BJ (cell line): Measurements from ENCODE around the gene KHK. TPM values are rescaled to one million over a fixed set of nuclear protein-coding genes. Genes with fewer than 3 reads are reported as not detected.

Source experiments
- CTCF ChIA-PET: fragments of 350-600 bp; formaldehyde crosslinking; extraction: SDS; loops from one replicate; lab custom pipeline; 2021; ENCODE audit warnings: antibody characterized with exemption, inconsistent platforms; lab: Yijun Ruan, JAX
- POLR2A ChIA-PET: fragments of 300-600 bp; sonication (Branson Sonifier 250); formaldehyde crosslinking; extraction: SDS; loops from one replicate; lab custom pipeline; 2021; ENCODE audit warnings: antibody characterized with exemption; lab: Charles Lee
- DNase-seq: peaks from one replicate; pipeline ENCODE4 v3.0.0-alpha.2; 2011; ENCODE audit warnings: low read depth
- H3K27me3 ChIP-seq: 2 replicates; pipeline ENCODE4 v1.6.0; 2011; ENCODE audit warnings: low read length; ENCODE audit not compliant: control insufficient read depth, insufficient read depth
- H3K36me3 ChIP-seq: 2 replicates; pipeline ENCODE4 v1.5.1; 2011; ENCODE audit warnings: low read length; ENCODE audit not compliant: control insufficient read depth, insufficient read depth
- H3K4me3 ChIP-seq: 2 replicates; pipeline ENCODE4 v1.5.1; 2011; ENCODE audit warnings: low read depth, mild to moderate bottlenecking, control low read depth, low read length
- CTCF ChIP-seq: IDR thresholded peaks from 2 replicates; pipeline ENCODE4 v1.5.1; 2011; ENCODE audit warnings: low read depth, mild to moderate bottlenecking, control low read depth, inconsistent platforms, low read length, moderate library complexity; ENCODE audit not compliant: insufficient read depth
- polyA plus RNA-seq: library from polyadenylated mRNA; depleted of rRNA; stranded (reverse); fragments of >200 nt; gene quantifications from 2 replicates; pipeline ENCODE4 v1.2.3, GENCODE V29; 2011; rRNA removed

KHK gene
- polyA plus RNA-seq, 1 experiment = 0.43 TPM

- ChIA-PET POLR2A (no interaction called here), CTCF (no interaction called here)
- DNase-seq = no peak
- Histone ChIP-seq H3K4me3 (no peak overlapping the region), H3K27me3 (peaks cover 14% of the 10 kb centered on the region), H3K36me3 (no peaks in the 10 kb centered on the region)
- no peak for TF ChIP-seq CTCF
These were observed 61.4 kb downstream of the KHK start for GRCh38 chr2:27147935-27148334.

DNA sequence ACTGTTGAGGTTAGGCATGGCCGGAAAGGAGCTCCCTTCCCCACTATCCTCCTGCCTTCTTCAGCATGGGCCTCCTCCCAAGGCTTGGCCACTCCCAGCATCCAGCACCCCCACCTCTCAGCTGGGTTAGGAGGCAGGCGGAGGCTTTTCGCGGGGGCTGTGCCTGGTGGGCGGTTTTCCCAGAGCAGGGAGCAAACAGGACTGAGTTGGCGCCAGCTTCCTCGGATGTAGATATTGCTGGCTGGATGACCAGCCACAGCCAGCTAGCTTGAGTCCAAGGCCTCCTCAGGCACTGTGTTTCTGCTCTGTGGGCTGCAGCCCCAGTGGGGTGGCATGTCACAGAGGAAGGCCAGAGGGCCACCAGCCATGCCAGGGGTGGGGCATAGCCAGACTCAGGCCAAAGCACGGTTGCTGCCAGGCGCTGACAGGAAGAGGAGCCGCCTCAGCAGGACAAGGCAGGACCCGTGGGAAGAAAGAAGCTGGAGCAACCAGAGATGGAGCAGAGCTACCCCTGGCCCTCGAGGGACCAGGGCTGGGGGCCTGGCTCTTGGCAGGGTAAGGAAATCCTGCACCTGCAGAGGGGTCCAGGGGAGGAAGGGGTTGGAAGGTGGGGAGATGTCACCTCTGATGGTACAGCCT lies 62.3 kb downstream of the KHK start, which contains the start of gene TCF23:
TCF23 (plus strand) TSS at position 204 of the 639 bp plus-strand sequence; CDS start at position 334, 130 bp downstream.
- H3K4me3 ChIP-seq = no peak within 1 kb of the TSS
- peaks cover 11% of the 10 kb centered on the region for H3K27me3 ChIP-seq
- ChIA-PET CTCF (interaction anchor here (0.7 to 1.5 kb wide), 2 partner anchors 21 to 187 kb away, joined by 3 read pairs; no protein-coding TSS in a partner anchor), POLR2A (no interaction called here)
- DNase-seq = no peak
- H3K36me3 ChIP-seq = no peaks in the 10 kb centered on the region
- no peak for TF ChIP-seq CTCF

DNA sequence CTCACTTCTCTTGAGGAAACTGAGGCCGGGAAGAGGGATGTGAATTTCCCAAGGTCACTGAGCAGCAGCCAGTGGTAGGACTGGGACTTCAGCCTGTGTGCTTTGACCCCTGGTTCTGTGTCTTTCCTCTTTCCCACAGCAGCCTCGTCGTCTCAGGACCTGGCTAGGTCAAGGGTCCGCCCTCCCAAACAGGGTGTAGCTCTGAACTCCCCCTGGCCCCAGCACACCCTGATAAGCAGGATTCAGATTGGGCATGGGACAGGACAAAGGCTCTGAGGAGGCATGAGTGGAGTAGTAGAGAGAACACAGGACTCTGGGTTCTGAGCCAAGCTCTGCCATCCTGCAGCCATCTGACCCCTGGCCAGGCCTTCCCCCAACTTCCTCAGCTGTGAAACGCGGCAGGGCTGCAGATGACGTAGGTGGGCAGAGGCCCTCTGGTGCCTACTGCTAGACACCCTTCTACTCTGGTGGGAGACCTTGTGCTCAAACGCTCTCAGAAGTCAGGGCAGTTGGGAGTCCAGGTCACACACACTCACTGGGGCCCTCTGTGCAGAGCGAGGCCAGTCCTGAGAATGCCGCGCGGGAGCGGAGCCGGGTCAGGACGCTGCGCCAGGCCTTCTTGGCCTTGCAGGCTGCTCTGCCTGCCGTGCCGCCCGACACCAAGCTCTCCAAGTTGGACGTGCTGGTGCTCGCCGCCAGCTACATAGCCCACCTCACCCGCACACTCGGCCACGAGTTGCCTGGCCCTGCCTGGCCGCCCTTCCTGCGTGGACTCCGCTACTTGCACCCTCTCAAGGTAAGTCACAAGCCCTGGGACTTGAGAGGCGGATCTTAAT lies 63.2 kb downstream of the KHK start:
- Histone ChIP-seq H3K36me3 (no peaks in the 10 kb centered on the region), H3K4me3 (no peak overlapping the region), H3K27me3 (peaks cover 11% of the 10 kb centered on the region)
- ChIA-PET CTCF (interaction anchor here (1.5 kb wide), 1 partner anchor 20 kb away, joined by 3 read pairs; no protein-coding TSS in a partner anchor), POLR2A (no interaction called here)
- TF ChIP-seq CTCF = no peak
- no peak for DNase-seq

Other genes starting within 250 kb of the KHK start
- gene DPYSL5, start 238.6 kb upstream of the KHK start, polyA plus RNA-seq = not detected in 2 replicates
- 12.0 and 15.3 TPM in 2 replicates for gene MAPRE3, start 116.1 kb upstream of the KHK start, polyA plus RNA-seq
- gene TMEM214, start 53.8 kb upstream of the KHK start, polyA plus RNA-seq = 145 and 235 TPM in 2 replicates
- gene AGBL5, start 35.1 kb upstream of the KHK start, polyA plus RNA-seq = 25.9 and 32.7 TPM in 2 replicates
- gene OST4, start 15.1 kb upstream of the KHK start, polyA plus RNA-seq = 755 and 887 TPM in 2 replicates
- 43.4 and 81.3 TPM in 2 replicates for gene EMILIN1, start 8.2 kb upstream of the KHK start, polyA plus RNA-seq
- 4.8 and 6.9 TPM in 2 replicates for gene CGREF1, start 32.4 kb downstream of the KHK start, polyA plus RNA-seq
- 0.07 TPM in 1 of 2 replicates, not detected in the other for gene ABHD1, start 37.0 kb downstream of the KHK start, polyA plus RNA-seq
- gene PREB, start 47.9 kb downstream of the KHK start, polyA plus RNA-seq = 54.9 and 84.0 TPM in 2 replicates
- not detected in 2 replicates for gene PRR30, start 52.6 kb downstream of the KHK start, polyA plus RNA-seq
- not detected in 2 replicates for gene TCF23, start 62.2 kb downstream of the KHK start, polyA plus RNA-seq
- gene ATRAID, start 125.3 kb downstream of the KHK start, polyA plus RNA-seq = 217 and 268 TPM in 2 replicates
- 22.3 and 33.7 TPM in 2 replicates for gene SLC5A6, start 125.5 kb downstream of the KHK start, polyA plus RNA-seq
- gene CAD, start 130.6 kb downstream of the KHK start, polyA plus RNA-seq = 12.4 and 26.6 TPM in 2 replicates
- gene SLC30A3, start 176.3 kb downstream of the KHK start, polyA plus RNA-seq = 0.06 and 0.10 TPM in 2 replicates
- gene DNAJC5G, start 188.7 kb downstream of the KHK start, polyA plus RNA-seq = not detected in 2 replicates
- 0.05 TPM in 1 of 2 replicates, not detected in the other for gene TRIM54, start 195.7 kb downstream of the KHK start, polyA plus RNA-seq
- 0.17 and 0.34 TPM in 2 replicates for gene UCN, start 221.7 kb downstream of the KHK start, polyA plus RNA-seq
- 177 and 188 TPM in 2 replicates for gene MPV17, start 236.3 kb downstream of the KHK start, polyA plus RNA-seq